OCI-LY3 (cell line): Measurements from ENCODE around the gene PGGHG.

Experiments used
- H2AFZ ChIP-seq: fragments of 200-600, 300-600 bp; shearing (Covaris generic); 2 replicates; pipeline ENCODE4 v1.6.0; 2014; ENCODE audit warnings: antibody characterized with exemption, low read depth, low read length
- H3K27ac ChIP-seq: fragments of 200-600, 300-600 bp; sonication (generic); 2 replicates; pipeline ENCODE4 v1.5.1; 2014; ENCODE audit warnings: mild to moderate bottlenecking, low read length, moderate library complexity, mixed read lengths
- H3K27me3 ChIP-seq: fragments of 200-600, 300-600 bp; sonication (generic); 2 replicates; pipeline ENCODE4 v1.6.1; 2014; ENCODE audit warnings: low read depth, low read length, mixed read lengths
- H3K36me3 ChIP-seq: fragments of 200-600, 300-600 bp; sonication (generic); replicated peaks from 2 replicates; pipeline ENCODE3; 2014; ENCODE audit warnings: low read depth, low read length, mixed read lengths
- H3K4me1 ChIP-seq: fragments of 300-600, 200-600 bp; sonication (generic); 2 replicates; pipeline ENCODE4 v1.6.1; 2014; ENCODE audit warnings: low read length, mixed read lengths
- H3K4me2 ChIP-seq: fragments of 200-600, 300-600 bp; sonication (generic); 2 replicates; pipeline ENCODE4 v1.6.1; 2014; ENCODE audit warnings: low read length, mixed read lengths
- H3K4me3 ChIP-seq: fragments of 300-600, 200-600 bp; sonication (generic); 2 replicates; pipeline ENCODE4 v1.5.1; 2014; ENCODE audit warnings: antibody characterized with exemption, mild to moderate bottlenecking, low read length, moderate library complexity
- H3K79me2 ChIP-seq: fragments of 300-600, 200-600 bp; shearing (Covaris generic); 2 replicates; pipeline ENCODE4 v1.6.1; 2014; ENCODE audit warnings: mild to moderate bottlenecking, low read length, mixed read lengths
- H3K9ac ChIP-seq: fragments of 300-600, 200-600 bp; shearing (Covaris generic); 2 replicates; pipeline ENCODE4 v1.6.0; 2014; ENCODE audit warnings: mild to moderate bottlenecking, low read length, moderate library complexity
- H3K9me3 ChIP-seq: fragments of 200-600, 300-600 bp; shearing (Covaris generic); 2 replicates; pipeline ENCODE4 v1.6.1; 2014; ENCODE audit warnings: low read length, mixed read lengths; ENCODE audit not compliant: insufficient read depth
- H4K20me1 ChIP-seq: fragments of 200-600, 300-600 bp; sonication (generic); 2 replicates; pipeline ENCODE4 v1.6.1; 2016; ENCODE audit warnings: low read length, mixed read lengths; ENCODE audit not compliant: insufficient read depth
- CTCF ChIP-seq: fragments of 200-600, 300-600 bp; sonication (generic); IDR thresholded peaks from 2 replicates; pipeline ENCODE4 v1.5.1; 2014; ENCODE audit warnings: antibody characterized with exemption, low read length, low read depth
- EZH2phosphoT487 ChIP-seq: fragments of 200-600 bp; shearing (Covaris generic); IDR thresholded peaks from 2 replicates; pipeline ENCODE4 v1.6.1; 2018; ENCODE audit warnings: antibody characterized with exemption, mixed run types, low read depth

The PGGHG gene

GRCh38 chr11:291281-292210 lies 2.6 kb downstream of the PGGHG start:
- no peaks in the 10 kb centered on the region; the same call in 1 of the 2 replicates for H3K79me2 ChIP-seq
- no peak overlapping the region for H3K27ac ChIP-seq
- H3K4me3 ChIP-seq, result no peak overlapping the region
- no peak overlapping the region for H2AFZ ChIP-seq
- H3K27me3 ChIP-seq, result peaks cover 9% of the 10 kb centered on the region; the same call in 1 of the 2 replicates
- H4K20me1 ChIP-seq, result no peaks in the 10 kb centered on the region
- no peak overlapping the region for H3K9ac ChIP-seq
- TF ChIP-seq EZH2phosphoT487, result no peak
- no peak for TF ChIP-seq CTCF
- peaks cover 10% of the 10 kb centered on the region for H3K36me3 ChIP-seq
- H3K9me3 ChIP-seq, result no peaks in the 10 kb centered on the region
- no peak overlapping the region for H3K4me2 ChIP-seq
- peaks cover 12% of the 10 kb centered on the region for H3K4me1 ChIP-seq

- no peak overlapping the region for H3K9ac ChIP-seq
- no peaks in the 10 kb centered on the region for H4K20me1 ChIP-seq
- H2AFZ ChIP-seq, result no peak overlapping the region
- no peak overlapping the region for H3K27ac ChIP-seq
- H3K27me3 ChIP-seq, result peaks cover 9% of the 10 kb centered on the region; the same call in 1 of the 2 replicates
- no peak overlapping the region for H3K4me2 ChIP-seq
- no peaks in the 10 kb centered on the region for H3K9me3 ChIP-seq
- no peaks in the 10 kb centered on the region; the same call in 1 of the 2 replicates for H3K79me2 ChIP-seq
- TF ChIP-seq CTCF (no peak), EZH2phosphoT487 (no peak)
- H3K4me3 ChIP-seq, result no peak overlapping the region
- peaks cover 10% of the 10 kb centered on the region for H3K36me3 ChIP-seq
- peaks cover 12% of the 10 kb centered on the region for H3K4me1 ChIP-seq
These were observed 3.5 kb downstream of the PGGHG start for GRCh38 chr11:292211-293121.

GRCh38 chr11:293271-293851 lies 4.4 kb downstream of the PGGHG start:
- Histone ChIP-seq H3K4me1 (peaks cover 6% of the 10 kb centered on the region; the same call in 1 of the 2 replicates), H3K4me2 (no peak overlapping the region), H4K20me1 (no peaks in the 10 kb centered on the region), H3K9me3 (no peaks in the 10 kb centered on the region), H3K9ac (no peak overlapping the region), H3K79me2 (no peaks in the 10 kb centered on the region; the same call in 1 of the 2 replicates), H2AFZ (no peak overlapping the region), H3K36me3 (peaks cover 10% of the 10 kb centered on the region), H3K4me3 (no peak overlapping the region), H3K27ac (no peak overlapping the region), H3K27me3 (no peaks in the 10 kb centered on the region; the same call in 1 of the 2 replicates)
- no peak for TF ChIP-seq CTCF
- TF ChIP-seq EZH2phosphoT487, result no peak
